ENCODE results near the gene ZNF675. TPM values are rescaled to one million over a fixed set of nuclear protein-coding genes. Genes with fewer than 3 reads are reported as not detected.
"Not testable (repeated sequence)": the region's sequence is repeated elsewhere in the genome, so short reads cannot be mapped to it uniquely, and the experiment has no call there.

ZNF675 gene
- total RNA-seq (10 to 100 TPM in 6 of 9 donors, 1 to 10 TPM in 3; 5.9 to 34.5 (median 11.0) TPM), polyA plus RNA-seq (10 to 100 TPM in 1 of 3 donors, 1 to 10 TPM in 2; 3.8 to 19.0 (median 7.8) TPM)
- long read RNA-seq, donor 1, full-length matches to known transcripts = 10 of 10 reads
- long read RNA-seq, donor 1, partial matches to known transcripts = 0 of 10 reads
- long read RNA-seq, donor 1, other reads (novel, unspliced or antisense) = 0 of 10 reads
- long read RNA-seq, donor 2, full-length matches to known transcripts = 13 of 13 reads
- long read RNA-seq, donor 2, partial matches to known transcripts = 0 of 13 reads
- long read RNA-seq, donor 2, other reads (novel, unspliced or antisense) = 0 of 13 reads
- long read RNA-seq, donor 3, full-length matches to known transcripts = 12 of 1,354 reads
- long read RNA-seq, donor 3, partial matches to known transcripts = 1,342 of 1,354 reads
- long read RNA-seq, donor 3, other reads (novel, unspliced or antisense) = 0 of 1,354 reads
- long read RNA-seq, donor 4, partial matches to known transcripts = 0 of 4 reads
- long read RNA-seq, donor 4, other reads (novel, unspliced or antisense) = 0 of 4 reads
- long read RNA-seq, donor 5, transcript ZNF675-201 (4 exons, 2,301 nt) = major isoform, 16 of 16 reads
- long read RNA-seq, donor 5, partial matches to known transcripts = 0 of 16 reads
- long read RNA-seq, donor 5, other reads (novel, unspliced or antisense) = 0 of 16 reads
- long read RNA-seq, donor 6, transcript ZNF675-201 (4 exons, 2,301 nt) = major isoform, 5 of 6 reads
- long read RNA-seq, donor 6, partial matches to known transcripts = 0 of 6 reads
- long read RNA-seq, donor 6, other reads (novel, unspliced or antisense) = 1 of 6 reads
- long read RNA-seq, donor 7, partial matches to known transcripts = 0 of 2 reads
- long read RNA-seq, donor 7, other reads (novel, unspliced or antisense) = 0 of 2 reads
- long read RNA-seq, donor 8, full-length matches to known transcripts = 7 of 7 reads
- long read RNA-seq, donor 8, partial matches to known transcripts = 0 of 7 reads
- long read RNA-seq, donor 8, other reads (novel, unspliced or antisense) = 0 of 7 reads
- long read RNA-seq, donor 9, full-length matches to known transcripts = 13 of 13 reads
- long read RNA-seq, donor 9, partial matches to known transcripts = 0 of 13 reads
- long read RNA-seq, donor 9, other reads (novel, unspliced or antisense) = 0 of 13 reads
- long read RNA-seq, donor 10, partial matches to known transcripts = 893 of 896 reads
- long read RNA-seq, donor 10, other reads (novel, unspliced or antisense) = 0 of 896 reads

- Histone ChIP-seq H3K9me3 (replicated peaks in 1 of 3) (no peaks in the 10 kb centered on the region), H3K27ac (peak within 1 kb of the TSS; percentile 84 to 96 (median 88)), H3K36me3 (replicated peaks in 1 of 2) (no peaks in the 10 kb centered on the region), H3K4me3 (peak within 1 kb of the TSS; percentile 37 to 91 (median 74)), H3K4me1 (replicated peaks in 1 of 2) (peaks cover 4 to 14% of the 10 kb centered on the region in 2 donors), H3K27me3 (no peaks in the 10 kb centered on the region)
- WGBS, 4 donors = 0 to 1% (median 1%) methylated on average over 7 to 33 of the region's 33 CpGs
- DNase-seq = peak; percentile 88 to 98 (median 93)
- TF ChIP-seq CTCF (IDR thresholded peaks at IDR 0.05) (peak in 1 of 6 experiments; percentile 17), POLR2A (IDR thresholded peaks at IDR 0.05) (peak; percentile 8 to 76)
- intact Hi-C loops (cut with DNase I) = loop anchor here in 1 of 2 donors (10.0 kb wide), 1 partner anchor 68 kb away; the partner anchor contains the start of gene ZNF681
Measured at GRCh38 chr19:23686621-23687423, at the start of gene ZNF675. ZNF675 (minus strand) TSS chr19:23687212; CDS start chr19:23687033, 179 bp downstream.

GRCh38 chr19:23730729-23731465 lies 43.9 kb upstream of the ZNF675 start:
- H3K4me1 ChIP-seq (replicated peaks in 1 of 2); DNase-seq; intact Hi-C loops (cut with DNase I); H3K27ac ChIP-seq; H3K4me3 ChIP-seq; H3K36me3 ChIP-seq (replicated peaks in 1 of 2); H3K27me3 ChIP-seq; H3K9me3 ChIP-seq (replicated peaks in 1 of 3): not testable (repeated sequence)
- WGBS, 4 donors = 79 to 91% (median 85%) methylated on average over 6 of the region's 6 CpGs

GRCh38 chr19:23724161-23724560 lies 37.1 kb upstream of the ZNF675 start:
- H3K36me3 ChIP-seq (replicated peaks in 1 of 2); H3K4me3 ChIP-seq; DNase-seq; H3K4me1 ChIP-seq (replicated peaks in 1 of 2); H3K27me3 ChIP-seq; intact Hi-C loops (cut with DNase I); H3K27ac ChIP-seq; H3K9me3 ChIP-seq (replicated peaks in 1 of 3): not testable (repeated sequence)
- WGBS, 4 donors = 27 to 45% (median 32%) methylated on average over 2 to 3 of the region's 6 CpGs

- Histone ChIP-seq H3K27ac (no peak overlapping the region), H3K27me3 (no peaks in the 10 kb centered on the region), H3K36me3 (replicated peaks in 1 of 2) (no peaks in the 10 kb centered on the region), H3K4me1 (replicated peaks in 1 of 2) (no peaks in the 10 kb centered on the region), H3K4me3 (no peak overlapping the region), H3K9me3 (replicated peaks in 1 of 3) (peaks cover 0 to 4% (median 0%) of the 10 kb centered on the region in 3 donors)
- intact Hi-C loops (cut with DNase I) = no loop called here
- TF ChIP-seq POLR2A (IDR thresholded peaks at IDR 0.05) = no peak
- no peak for TF ChIP-seq CTCF (IDR thresholded peaks at IDR 0.05)
- 10 to 22% (median 18%) methylated on average over 12 of the region's 12 CpGs for WGBS, 4 donors
- no peak for DNase-seq
Measured at GRCh38 chr19:23718802-23719201, 31.8 kb upstream of the ZNF675 start.

Measured in adrenal gland (tissue), 19 donors.